GM23338 (cell line): ENCODE data around the gene ANKS1B. TPM values are rescaled to one million over a fixed set of nuclear protein-coding genes. Genes with fewer than 3 reads are reported as not detected.

Experiments
- ATAC-seq: fragments of 200-7000 bp; cut with Tn5 transposase; 3 replicates; pipeline ENCODE4 v1.9.1; 2020
- DNase-seq: peaks from one replicate; pipeline ENCODE4 v3.0.0-alpha.2; 2015; ENCODE audit warnings: low spot score
- H2AFZ ChIP-seq: fragments of 200-600 bp; sonication (generic); 2 replicates; pipeline ENCODE4 v1.8.0; 2016; ENCODE audit warnings: antibody characterized with exemption, mild to moderate bottlenecking, moderate library complexity
- H3F3A ChIP-seq: fragments of 200-600 bp; sonication (generic); replicated peaks from 2 replicates; pipeline ENCODE4 v1.8.0; 2017; ENCODE audit warnings: antibody characterized with exemption, mixed run types, low read depth
- H3K27ac ChIP-seq: fragments of 200-600 bp; sonication (generic); 2 replicates; pipeline ENCODE4 v1.6.1; 2016; ENCODE audit warnings: low read depth
- H3K27me3 ChIP-seq: fragments of 200-600 bp; sonication (generic); 2 replicates; pipeline ENCODE4 v1.8.0; 2016; ENCODE audit warnings: mild to moderate bottlenecking, mixed run types, moderate library complexity; ENCODE audit not compliant: insufficient read depth
- H3K36me3 ChIP-seq: fragments of 200-600 bp; sonication (generic); 2 replicates; pipeline ENCODE4 v1.8.0; 2016; ENCODE audit warnings: mild to moderate bottlenecking; ENCODE audit not compliant: insufficient read depth
- H3K4me1 ChIP-seq: fragments of 200-600 bp; sonication (generic); 2 replicates; pipeline ENCODE4 v1.8.0; 2016; ENCODE audit warnings: mild to moderate bottlenecking, moderate library complexity; ENCODE audit not compliant: insufficient read depth
- H3K4me2 ChIP-seq: fragments of 200-600 bp; sonication (generic); 2 replicates; pipeline ENCODE4 v1.7.1; 2017; ENCODE audit warnings: mixed run types
- H3K4me3 ChIP-seq: fragments of 200-600 bp; sonication (generic); 2 replicates; pipeline ENCODE4 v1.6.1; 2016; ENCODE audit warnings: mixed run types
- H3K79me2 ChIP-seq: fragments of 200-600 bp; sonication (generic); replicated peaks from 2 replicates; pipeline ENCODE4 v1.8.0; 2017; ENCODE audit warnings: mild to moderate bottlenecking; ENCODE audit not compliant: insufficient read depth
- H3K9me2 ChIP-seq: fragments of 200-600 bp; sonication (generic); 2 replicates; pipeline ENCODE4 v1.8.0; 2017; ENCODE audit not compliant: insufficient read depth
- H4K20me1 ChIP-seq: fragments of 200-600 bp; sonication (generic); replicated peaks from 2 replicates; pipeline ENCODE4 v1.8.0; 2017; ENCODE audit warnings: mild to moderate bottlenecking; ENCODE audit not compliant: insufficient read depth
- H3K27ac Mint-ChIP-seq: 2 replicates; pipeline ENCODE4 v1.8.0; 2020; ENCODE audit warnings: inconsistent platforms, mild to moderate bottlenecking, moderate library complexity, mixed read lengths
- H3K27me3 Mint-ChIP-seq: 3 replicates; pipeline ENCODE4 v1.8.0; 2022; ENCODE audit warnings: low read depth, mild to moderate bottlenecking, moderate library complexity, mixed read lengths, inconsistent platforms; ENCODE audit not compliant: insufficient read depth, poor library complexity
- H3K36me3 Mint-ChIP-seq: 3 replicates; pipeline ENCODE4 v1.8.0; 2021; ENCODE audit warnings: low read depth, mild to moderate bottlenecking, inconsistent platforms, moderate library complexity, mixed read lengths
- H3K4me1 Mint-ChIP-seq: 3 replicates; pipeline ENCODE4 v1.8.0; 2020; ENCODE audit warnings: mild to moderate bottlenecking, inconsistent platforms, mixed read lengths
- H3K4me3 Mint-ChIP-seq: 3 replicates; pipeline ENCODE4 v1.8.0; 2021; ENCODE audit warnings: moderate library complexity, mild to moderate bottlenecking, inconsistent platforms, mixed read lengths
- H3K9me3 Mint-ChIP-seq: 3 replicates; pipeline ENCODE4 v1.8.0; 2020; ENCODE audit warnings: moderate library complexity, mild to moderate bottlenecking, inconsistent platforms, mixed read lengths
- EZH2 ChIP-seq: fragments of 200-600 bp; sonication (generic); IDR thresholded peaks from one replicate; pipeline ENCODE4 v1.8.0; 2017; ENCODE audit warnings: antibody characterized with exemption, mild to moderate bottlenecking, low read depth; ENCODE audit not compliant: unreplicated experiment
- EZH2phosphoT487 ChIP-seq: fragments of 200-600 bp; sonication (generic); IDR thresholded peaks from one replicate; pipeline ENCODE4 v1.8.1; 2018; ENCODE audit warnings: antibody characterized with exemption; ENCODE audit not compliant: unreplicated experiment
- NANOG ChIP-seq: IDR thresholded peaks from 2 replicates; pipeline ENCODE4 v1.6.1; 2016; ENCODE audit warnings: antibody characterized with exemption, borderline replicate concordance
- POLR2AphosphoS5 ChIP-seq: IDR thresholded peaks from 2 replicates; pipeline ENCODE4 v1.6.1; 2016; ENCODE audit warnings: antibody characterized with exemption, low read depth
- STAT1 ChIP-seq: IDR thresholded peaks from one replicate; pipeline ENCODE4 v1.6.1; 2016; ENCODE audit warnings: antibody characterized with exemption; ENCODE audit not compliant: unreplicated experiment
- ZNF114 ChIP-seq: fragments of 250-450 bp; sonication (Bioruptor Pico); IDR thresholded peaks from 2 replicates; pipeline ENCODE4 v1.5.0; 2020; ENCODE audit warnings: mild to moderate bottlenecking, moderate library complexity
- ZNF331 ChIP-seq: fragments of 250-450 bp; sonication (Bioruptor Pico); IDR thresholded peaks from 2 replicates; pipeline ENCODE4 v1.5.0; 2020; ENCODE audit warnings: low read depth, mild to moderate bottlenecking, moderate library complexity
- polyA plus RNA-seq: library from polyadenylated mRNA; unstranded; fragments of >200 nt; fragmentation: Nextera tagmentation; extraction: Ambion mirVana; gene quantifications from 2 replicates; pipeline ENCODE4 v1.2.1, GENCODE V29; 2016
- total RNA-seq: library from RNA; depleted of rRNA; stranded (reverse); fragments of >200 nt; shearing (Covaris generic); gene quantifications from 2 replicates; pipeline ENCODE4 v1.2.3, GENCODE V29; 2014
- TF ChIP-seq, protein P1 (sequence below): fragments of 250-450 bp; sonication (Bioruptor Pico); IDR thresholded peaks from 2 replicates; pipeline ENCODE4 v1.5.0; 2020; ENCODE audit warnings: mild to moderate bottlenecking, moderate library complexity
- TF ChIP-seq, protein P2 (sequence below): IDR thresholded peaks from 2 replicates; pipeline ENCODE4 v1.6.1; 2016; ENCODE audit warnings: antibody characterized with exemption

The ANKS1B gene
- total and polyA plus RNA-seq, 2 experiments from 2014 or later, result 4.3 to 5.8 TPM

DNA sequence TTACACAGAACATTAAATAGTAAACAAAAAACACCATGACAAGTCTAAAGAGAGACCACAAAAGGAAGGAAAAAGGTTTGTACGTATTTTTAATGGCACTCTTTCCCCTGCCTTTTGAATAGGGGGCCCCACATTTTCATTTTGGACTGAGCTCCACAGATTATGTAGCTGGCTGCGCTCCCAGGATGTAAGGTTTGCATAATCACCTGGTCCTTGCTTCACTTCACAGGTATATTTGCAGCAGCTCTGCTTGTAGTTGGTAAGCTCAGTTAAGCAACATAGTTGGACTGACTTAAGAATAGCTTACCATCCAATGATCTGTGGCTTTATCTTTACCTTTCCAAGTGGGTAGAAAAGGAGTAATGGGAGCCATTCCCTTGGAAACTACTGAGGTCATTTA lies 885.0 kb downstream of the ANKS1B start (continued):
- TF ChIP-seq, protein P1, sequence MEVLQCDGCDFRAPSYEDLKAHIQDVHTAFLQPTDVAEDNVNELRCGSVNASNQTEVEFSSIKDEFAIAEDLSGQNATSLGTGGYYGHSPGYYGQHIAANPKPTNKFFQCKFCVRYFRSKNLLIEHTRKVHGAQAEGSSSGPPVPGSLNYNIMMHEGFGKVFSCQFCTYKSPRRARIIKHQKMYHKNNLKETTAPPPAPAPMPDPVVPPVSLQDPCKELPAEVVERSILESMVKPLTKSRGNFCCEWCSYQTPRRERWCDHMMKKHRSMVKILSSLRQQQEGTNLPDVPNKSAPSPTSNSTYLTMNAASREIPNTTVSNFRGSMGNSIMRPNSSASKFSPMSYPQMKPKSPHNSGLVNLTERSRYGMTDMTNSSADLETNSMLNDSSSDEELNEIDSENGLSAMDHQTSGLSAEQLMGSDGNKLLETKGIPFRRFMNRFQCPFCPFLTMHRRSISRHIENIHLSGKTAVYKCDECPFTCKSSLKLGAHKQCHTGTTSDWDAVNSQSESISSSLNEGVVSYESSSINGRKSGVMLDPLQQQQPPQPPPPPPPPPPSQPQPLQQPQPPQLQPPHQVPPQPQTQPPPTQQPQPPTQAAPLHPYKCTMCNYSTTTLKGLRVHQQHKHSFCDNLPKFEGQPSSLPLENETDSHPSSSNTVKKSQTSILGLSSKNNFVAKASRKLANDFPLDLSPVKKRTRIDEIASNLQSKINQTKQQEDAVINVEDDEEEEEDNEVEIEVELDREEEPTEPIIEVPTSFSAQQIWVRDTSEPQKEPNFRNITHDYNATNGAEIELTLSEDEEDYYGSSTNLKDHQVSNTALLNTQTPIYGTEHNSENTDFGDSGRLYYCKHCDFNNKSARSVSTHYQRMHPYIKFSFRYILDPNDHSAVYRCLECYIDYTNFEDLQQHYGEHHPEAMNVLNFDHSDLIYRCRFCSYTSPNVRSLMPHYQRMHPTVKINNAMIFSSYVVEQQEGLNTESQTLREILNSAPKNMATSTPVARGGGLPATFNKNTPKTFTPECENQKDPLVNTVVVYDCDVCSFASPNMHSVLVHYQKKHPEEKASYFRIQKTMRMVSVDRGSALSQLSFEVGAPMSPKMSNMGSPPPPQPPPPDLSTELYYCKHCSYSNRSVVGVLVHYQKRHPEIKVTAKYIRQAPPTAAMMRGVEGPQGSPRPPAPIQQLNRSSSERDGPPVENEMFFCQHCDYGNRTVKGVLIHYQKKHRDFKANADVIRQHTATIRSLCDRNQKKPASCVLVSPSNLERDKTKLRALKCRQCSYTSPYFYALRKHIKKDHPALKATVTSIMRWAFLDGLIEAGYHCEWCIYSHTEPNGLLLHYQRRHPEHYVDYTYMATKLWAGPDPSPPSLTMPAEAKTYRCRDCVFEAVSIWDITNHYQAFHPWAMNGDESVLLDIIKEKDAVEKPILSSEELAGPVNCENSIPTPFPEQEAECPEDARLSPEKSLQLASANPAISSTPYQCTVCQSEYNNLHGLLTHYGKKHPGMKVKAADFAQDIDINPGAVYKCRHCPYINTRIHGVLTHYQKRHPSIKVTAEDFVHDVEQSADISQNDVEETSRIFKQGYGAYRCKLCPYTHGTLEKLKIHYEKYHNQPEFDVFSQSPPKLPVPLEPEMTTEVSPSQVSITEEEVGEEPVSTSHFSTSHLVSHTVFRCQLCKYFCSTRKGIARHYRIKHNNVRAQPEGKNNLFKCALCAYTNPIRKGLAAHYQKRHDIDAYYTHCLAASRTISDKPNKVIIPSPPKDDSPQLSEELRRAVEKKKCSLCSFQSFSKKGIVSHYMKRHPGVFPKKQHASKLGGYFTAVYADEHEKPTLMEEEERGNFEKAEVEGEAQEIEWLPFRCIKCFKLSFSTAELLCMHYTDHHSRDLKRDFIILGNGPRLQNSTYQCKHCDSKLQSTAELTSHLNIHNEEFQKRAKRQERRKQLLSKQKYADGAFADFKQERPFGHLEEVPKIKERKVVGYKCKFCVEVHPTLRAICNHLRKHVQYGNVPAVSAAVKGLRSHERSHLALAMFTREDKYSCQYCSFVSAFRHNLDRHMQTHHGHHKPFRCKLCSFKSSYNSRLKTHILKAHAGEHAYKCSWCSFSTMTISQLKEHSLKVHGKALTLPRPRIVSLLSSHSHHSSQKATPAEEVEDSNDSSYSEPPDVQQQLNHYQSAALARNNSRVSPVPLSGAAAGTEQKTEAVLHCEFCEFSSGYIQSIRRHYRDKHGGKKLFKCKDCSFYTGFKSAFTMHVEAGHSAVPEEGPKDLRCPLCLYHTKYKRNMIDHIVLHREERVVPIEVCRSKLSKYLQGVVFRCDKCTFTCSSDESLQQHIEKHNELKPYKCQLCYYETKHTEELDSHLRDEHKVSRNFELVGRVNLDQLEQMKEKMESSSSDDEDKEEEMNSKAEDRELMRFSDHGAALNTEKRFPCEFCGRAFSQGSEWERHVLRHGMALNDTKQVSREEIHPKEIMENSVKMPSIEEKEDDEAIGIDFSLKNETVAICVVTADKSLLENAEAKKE (CRISPR knock-in tag), result no peak
- no peak for TF ChIP-seq ZNF114 (CRISPR knock-in tag)

DNA sequence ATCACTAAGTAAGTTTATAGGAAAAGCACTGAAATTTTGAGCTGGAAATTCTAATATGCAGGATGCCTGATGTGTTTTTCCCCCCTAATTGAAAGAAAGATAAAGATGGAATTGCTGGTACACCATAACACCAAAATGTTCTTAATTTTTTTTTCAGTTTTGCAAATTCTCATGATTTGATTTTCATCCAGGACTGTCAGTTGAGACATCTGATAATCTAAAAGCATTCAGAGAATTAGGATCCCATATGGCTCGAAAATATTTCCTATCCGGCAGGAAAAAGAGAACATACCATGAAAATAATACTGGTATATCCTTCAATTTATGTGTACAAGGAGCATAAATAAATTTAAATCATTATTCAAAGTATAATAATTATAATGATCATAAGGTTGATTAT lies 887.6 kb downstream of the ANKS1B start:
- ATAC-seq (no peak), DNase-seq (no peak)
- Histone ChIP-seq H3K27me3 (no peaks in the 10 kb centered on the region), H3K27ac (no peak overlapping the region), H3K79me2 (no peaks in the 10 kb centered on the region), H3K9me2 (no peaks in the 10 kb centered on the region), H3F3A (no peaks in the 10 kb centered on the region), H3K4me2 (no peak overlapping the region), H3K36me3 (no peaks in the 10 kb centered on the region), H4K20me1 (no peaks in the 10 kb centered on the region), H3K4me3 (no peak overlapping the region), H3K4me1 (peaks cover 6% of the 10 kb centered on the region; the same call in 1 of the 2 replicates), H2AFZ (no peak overlapping the region)
- H3K9me3 Mint-ChIP-seq, result no peaks in the 10 kb centered on the region
- H3K36me3 Mint-ChIP-seq, result no peaks in the 10 kb centered on the region
- peaks cover 10% of the 10 kb centered on the region for H3K4me1 Mint-ChIP-seq
- no peak overlapping the region for H3K4me3 Mint-ChIP-seq
- no peak overlapping the region for H3K27ac Mint-ChIP-seq
- no peaks in the 10 kb centered on the region for H3K27me3 Mint-ChIP-seq
- TF ChIP-seq ZNF114 (CRISPR knock-in tag), result no peak
- TF ChIP-seq POLR2AphosphoS5, result no peak
- TF ChIP-seq EZH2, result no peak
- no peak for TF ChIP-seq ZNF331 (CRISPR knock-in tag)
- TF ChIP-seq, protein P2, sequence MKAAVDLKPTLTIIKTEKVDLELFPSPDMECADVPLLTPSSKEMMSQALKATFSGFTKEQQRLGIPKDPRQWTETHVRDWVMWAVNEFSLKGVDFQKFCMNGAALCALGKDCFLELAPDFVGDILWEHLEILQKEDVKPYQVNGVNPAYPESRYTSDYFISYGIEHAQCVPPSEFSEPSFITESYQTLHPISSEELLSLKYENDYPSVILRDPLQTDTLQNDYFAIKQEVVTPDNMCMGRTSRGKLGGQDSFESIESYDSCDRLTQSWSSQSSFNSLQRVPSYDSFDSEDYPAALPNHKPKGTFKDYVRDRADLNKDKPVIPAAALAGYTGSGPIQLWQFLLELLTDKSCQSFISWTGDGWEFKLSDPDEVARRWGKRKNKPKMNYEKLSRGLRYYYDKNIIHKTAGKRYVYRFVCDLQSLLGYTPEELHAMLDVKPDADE, result no peak
- TF ChIP-seq, protein P1 (CRISPR knock-in tag), result no peak
- TF ChIP-seq EZH2phosphoT487, result no peak
- TF ChIP-seq STAT1, result no peak
- TF ChIP-seq NANOG, result no peak
